ENCODE data around the gene JAML.

JAML gene

GRCh38 chr11:118224511-118225188, at the start of gene JAML:
TSS of gene JAML (minus strand) at chr11:118225011. CDS start at chr11:118214866, 10,145 bp downstream.
- TF ChIP-seq CTCF (IDR thresholded peaks at IDR 0.05) = no peak

GRCh38 chr11:118274186-118274585, 49.4 kb upstream of the JAML start:
- TF ChIP-seq CTCF (IDR thresholded peaks at IDR 0.05) = no peak

- no peak for TF ChIP-seq CTCF (IDR thresholded peaks at IDR 0.05)
These were observed 47.2 kb upstream of the JAML start for GRCh38 chr11:118272001-118272400.

GRCh38 chr11:118267486-118267885, 42.7 kb upstream of the JAML start:
- no peak for TF ChIP-seq CTCF (IDR thresholded peaks at IDR 0.05)

GRCh38 chr11:118265954-118266353, 41.1 kb upstream of the JAML start:
- TF ChIP-seq CTCF (IDR thresholded peaks at IDR 0.05) = no peak

- no peak for TF ChIP-seq CTCF (IDR thresholded peaks at IDR 0.05)
These were observed 40.0 kb upstream of the JAML start for GRCh38 chr11:118264569-118265465.

- TF ChIP-seq CTCF (IDR thresholded peaks at IDR 0.05) = peak; percentile 18; the same call in 1 of the 2 replicates
These were observed 39.1 kb upstream of the JAML start, which contains the start of gene MPZL2 for GRCh38 chr11:118263695-118264568. TSS of gene MPZL2 (minus strand) at chr11:118264297. CDS start at chr11:118264153, 144 bp downstream.
